Osteocyte (in vitro differentiated cells): ENCODE results near the gene SUGP1. TPM values are rescaled to one million over a fixed set of nuclear protein-coding genes. Genes with fewer than 3 reads are reported as not detected.

Experiments used
- DNase-seq: peaks from one replicate; pipeline ENCODE4 v3.0.0; 2021; ENCODE audit warnings: mixed read lengths; ENCODE audit not compliant: unreplicated experiment; ENCODE audit errors: extremely low spot score
- H3K27ac Mint-ChIP-seq: one replicate; pipeline ENCODE4 v1.8.0; 2021; ENCODE audit warnings: mild to moderate bottlenecking, mixed read lengths; ENCODE audit not compliant: unreplicated experiment
- H3K27me3 Mint-ChIP-seq: one replicate; pipeline ENCODE4 v1.8.0; 2021; ENCODE audit warnings: mixed read lengths; ENCODE audit not compliant: unreplicated experiment
- H3K36me3 Mint-ChIP-seq: one replicate; pipeline ENCODE4 v1.8.0; 2021; ENCODE audit warnings: mixed read lengths; ENCODE audit not compliant: unreplicated experiment
- H3K4me1 Mint-ChIP-seq: one replicate; pipeline ENCODE4 v1.8.0; 2021; ENCODE audit warnings: mixed read lengths; ENCODE audit not compliant: unreplicated experiment
- H3K4me3 Mint-ChIP-seq: one replicate; pipeline ENCODE4 v1.8.0; 2021; ENCODE audit warnings: mild to moderate bottlenecking, moderate library complexity, mixed read lengths; ENCODE audit not compliant: unreplicated experiment
- H3K9me3 Mint-ChIP-seq: one replicate; pipeline ENCODE4 v1.8.0; 2021; ENCODE audit warnings: mixed read lengths; ENCODE audit not compliant: unreplicated experiment
- total RNA-seq: library from RNA; stranded (reverse); gene quantifications from 2 replicates; pipeline ENCODE4 v1.2.1, GENCODE V29; 2021
- TF ChIP-seq, protein P1 (sequence below): fragments of 200-600 bp; sonication (generic); IDR thresholded peaks from 2 replicates; pipeline ENCODE4 v1.5.0; 2021; ENCODE audit warnings: antibody characterized with exemption, mild to moderate bottlenecking, moderate library complexity

The SUGP1 gene
- total RNA-seq, 1 donor from 2014 or later, result 71.7 TPM

DNA sequence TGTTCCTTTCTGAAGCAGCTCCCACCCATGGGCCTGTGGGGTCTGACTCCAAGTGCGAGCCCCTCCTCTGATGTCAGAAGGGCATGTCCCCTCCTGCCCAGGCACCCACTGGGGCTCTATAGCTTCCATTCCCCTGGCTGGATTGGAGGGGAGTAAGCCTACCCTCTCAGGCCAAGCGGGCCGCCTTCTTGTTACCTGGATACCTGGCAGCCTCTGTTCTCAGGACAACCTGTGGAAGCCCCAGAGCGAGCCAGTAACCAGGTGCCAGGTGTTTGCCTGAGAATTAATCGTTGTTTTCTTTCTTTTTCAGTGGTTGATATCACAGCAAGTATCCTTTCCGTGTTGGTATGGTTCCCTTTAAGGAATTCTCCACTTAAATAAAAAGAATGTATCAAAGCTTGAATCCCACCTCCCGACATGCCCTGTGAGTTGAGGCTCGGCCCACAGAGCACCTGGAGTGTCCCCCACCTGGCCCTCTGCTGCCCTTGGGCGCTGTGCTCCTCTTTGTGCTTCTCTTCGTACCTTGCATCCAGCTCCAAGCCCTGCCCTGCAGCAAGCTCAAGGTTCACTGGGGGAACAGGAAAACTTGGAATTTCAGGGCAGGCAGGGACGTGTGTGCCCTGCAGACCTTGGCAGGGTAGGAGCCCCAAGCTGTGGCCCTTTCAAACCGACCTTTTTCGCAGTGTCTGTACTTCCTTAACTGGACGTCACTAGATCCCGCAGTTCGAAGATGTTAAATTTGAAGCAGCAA, 15.3 kb upstream of the SUGP1 start:
- peaks cover 27% of the 10 kb centered on the region for H3K36me3 Mint-ChIP-seq
- no peak overlapping the region for H3K4me3 Mint-ChIP-seq
- TF ChIP-seq, protein P1, sequence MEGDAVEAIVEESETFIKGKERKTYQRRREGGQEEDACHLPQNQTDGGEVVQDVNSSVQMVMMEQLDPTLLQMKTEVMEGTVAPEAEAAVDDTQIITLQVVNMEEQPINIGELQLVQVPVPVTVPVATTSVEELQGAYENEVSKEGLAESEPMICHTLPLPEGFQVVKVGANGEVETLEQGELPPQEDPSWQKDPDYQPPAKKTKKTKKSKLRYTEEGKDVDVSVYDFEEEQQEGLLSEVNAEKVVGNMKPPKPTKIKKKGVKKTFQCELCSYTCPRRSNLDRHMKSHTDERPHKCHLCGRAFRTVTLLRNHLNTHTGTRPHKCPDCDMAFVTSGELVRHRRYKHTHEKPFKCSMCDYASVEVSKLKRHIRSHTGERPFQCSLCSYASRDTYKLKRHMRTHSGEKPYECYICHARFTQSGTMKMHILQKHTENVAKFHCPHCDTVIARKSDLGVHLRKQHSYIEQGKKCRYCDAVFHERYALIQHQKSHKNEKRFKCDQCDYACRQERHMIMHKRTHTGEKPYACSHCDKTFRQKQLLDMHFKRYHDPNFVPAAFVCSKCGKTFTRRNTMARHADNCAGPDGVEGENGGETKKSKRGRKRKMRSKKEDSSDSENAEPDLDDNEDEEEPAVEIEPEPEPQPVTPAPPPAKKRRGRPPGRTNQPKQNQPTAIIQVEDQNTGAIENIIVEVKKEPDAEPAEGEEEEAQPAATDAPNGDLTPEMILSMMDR, result no peak
- H3K9me3 Mint-ChIP-seq, result no peaks in the 10 kb centered on the region
- DNase-seq, result no peak
- H3K27me3 Mint-ChIP-seq, result no peaks in the 10 kb centered on the region
- H3K27ac Mint-ChIP-seq, result no peak overlapping the region
- no peaks in the 10 kb centered on the region for H3K4me1 Mint-ChIP-seq

DNA sequence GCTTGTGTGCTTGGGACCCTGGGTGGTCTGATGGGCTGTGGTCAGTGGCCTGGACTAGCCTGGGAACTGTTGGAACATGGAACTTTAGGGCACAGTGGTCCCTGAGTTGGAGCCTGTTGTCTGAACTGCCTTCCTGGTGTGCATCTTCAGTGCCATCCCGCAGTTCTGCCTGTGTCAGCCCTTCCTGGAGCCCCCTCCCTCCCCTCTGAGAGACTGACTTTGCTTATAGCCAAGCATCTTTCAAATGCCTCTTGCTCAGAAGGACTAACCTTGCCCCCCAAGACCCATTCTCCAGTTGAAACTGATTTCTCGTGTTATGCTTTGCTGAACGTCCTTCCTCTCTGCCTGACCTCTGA, 14.7 kb upstream of the SUGP1 start:
- TF ChIP-seq, protein P1, result no peak
- H3K36me3 Mint-ChIP-seq, result peaks cover 27% of the 10 kb centered on the region
- H3K27me3 Mint-ChIP-seq, result no peaks in the 10 kb centered on the region
- no peaks in the 10 kb centered on the region for H3K4me1 Mint-ChIP-seq
- no peaks in the 10 kb centered on the region for H3K9me3 Mint-ChIP-seq
- H3K27ac Mint-ChIP-seq, result no peak overlapping the region
- DNase-seq, result no peak
- H3K4me3 Mint-ChIP-seq, result no peak overlapping the region

DNA sequence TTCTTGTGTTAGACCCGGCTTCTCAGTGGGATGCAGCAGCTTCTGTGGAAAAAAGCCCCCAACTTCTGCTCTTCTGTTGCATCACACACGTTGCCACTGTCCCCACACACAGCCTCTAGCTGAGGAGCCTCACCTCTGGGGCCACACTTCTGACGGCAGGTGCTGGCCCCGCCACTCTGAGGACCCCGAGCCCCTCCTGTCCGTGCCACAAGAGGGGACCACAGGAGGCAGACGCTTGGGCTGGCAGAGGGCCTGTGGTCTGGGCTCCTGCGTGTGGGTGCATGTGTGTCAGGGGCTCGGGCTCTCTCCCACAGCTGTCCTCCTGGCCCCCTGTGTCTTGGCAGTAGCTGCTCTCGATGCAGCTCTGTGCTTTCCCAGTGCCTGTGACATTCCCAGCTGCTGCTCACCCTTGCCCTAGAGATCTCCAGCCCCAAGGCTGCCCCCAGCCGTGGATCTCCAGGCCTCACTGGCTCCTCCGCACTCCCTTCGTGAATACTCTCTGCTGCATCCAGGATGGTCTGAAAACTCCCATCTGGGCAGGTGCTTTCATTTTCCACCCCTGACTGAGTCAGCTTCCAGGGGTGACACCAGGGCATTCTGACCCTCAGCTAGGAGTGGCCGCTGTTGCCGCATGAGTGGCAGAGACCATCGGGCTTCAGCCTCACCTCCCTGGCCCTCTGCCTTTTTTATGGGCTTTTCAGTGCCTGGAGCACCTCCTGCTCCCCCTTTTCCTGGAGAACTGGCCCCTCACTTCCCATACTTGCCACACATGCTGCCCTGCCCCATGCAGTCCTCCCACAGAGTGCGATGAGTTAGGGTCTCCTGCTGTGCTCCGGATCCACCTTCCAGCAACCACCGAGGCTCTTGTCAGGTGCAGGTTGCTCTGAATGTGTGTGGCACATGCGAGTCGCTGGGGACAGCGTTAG, 14.0 kb upstream of the SUGP1 start:
- Mint-ChIP-seq H3K4me1 (no peaks in the 10 kb centered on the region), H3K36me3 (peaks cover 29% of the 10 kb centered on the region), H3K4me3 (no peak overlapping the region), H3K27me3 (no peaks in the 10 kb centered on the region), H3K9me3 (no peaks in the 10 kb centered on the region), H3K27ac (no peak overlapping the region)
- DNase-seq, result no peak
- TF ChIP-seq, protein P1, result no peak

DNA sequence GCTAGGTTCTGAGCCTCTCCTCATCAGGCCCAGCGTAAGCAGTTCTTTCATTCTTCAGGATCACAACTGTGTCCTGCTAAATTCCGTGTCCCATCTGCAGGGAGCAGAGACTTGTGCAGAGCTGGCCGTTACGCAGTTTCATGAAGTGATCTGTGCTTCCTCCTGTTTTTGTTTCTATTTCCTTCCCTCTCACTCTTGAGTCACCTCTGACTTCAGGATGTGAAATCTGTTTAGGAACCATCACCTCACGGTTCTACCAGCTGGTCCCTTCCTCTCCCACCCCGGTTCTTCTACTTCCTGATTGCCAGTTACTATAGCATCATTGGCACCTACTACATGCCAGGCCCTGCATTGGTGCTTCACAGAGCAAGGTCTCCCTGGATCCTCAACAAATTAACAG, 8.8 kb upstream of the SUGP1 start:
- Mint-ChIP-seq H3K27ac (no peak overlapping the region), H3K4me3 (no peak overlapping the region), H3K27me3 (no peaks in the 10 kb centered on the region), H3K9me3 (no peaks in the 10 kb centered on the region), H3K36me3 (peaks cover 22% of the 10 kb centered on the region), H3K4me1 (peaks cover 5% of the 10 kb centered on the region)
- DNase-seq, result no peak
- TF ChIP-seq, protein P1, result no peak

DNA sequence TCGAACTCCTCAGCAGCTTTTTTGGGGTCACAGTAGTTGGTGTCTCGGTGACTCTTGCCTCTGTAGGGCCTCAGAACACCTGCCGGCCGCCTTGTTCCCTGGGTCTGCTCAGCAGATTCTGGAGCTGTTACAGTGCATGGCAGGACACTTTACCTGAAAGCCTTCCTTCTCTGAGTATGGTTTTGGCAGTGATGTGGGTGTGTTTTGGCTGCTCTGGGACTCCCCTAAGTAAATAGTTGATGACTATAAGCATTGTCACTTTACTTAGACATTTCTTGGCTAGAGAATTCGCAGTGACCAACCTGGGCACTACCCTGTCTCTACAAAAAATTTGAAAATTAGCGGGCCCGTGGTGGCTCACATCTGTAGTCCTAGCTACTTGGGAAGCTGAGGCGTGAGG, 7.4 kb upstream of the SUGP1 start:
- Mint-ChIP-seq H3K27me3 (no peaks in the 10 kb centered on the region), H3K27ac (no peak overlapping the region), H3K4me1 (peaks cover 5% of the 10 kb centered on the region), H3K9me3 (no peaks in the 10 kb centered on the region), H3K4me3 (no peak overlapping the region), H3K36me3 (peaks cover 28% of the 10 kb centered on the region)
- no peak for DNase-seq
- TF ChIP-seq, protein P1, result no peak
